SU-DHL-6 (cell line): ENCODE measurements around the gene APLP1.

Experiments used
- H2AFZ ChIP-seq: fragments of 200-600 bp; sonication (generic); 2 replicates; pipeline ENCODE4 v1.6.1; 2014; ENCODE audit warnings: low read depth, mild to moderate bottlenecking, moderate library complexity, mixed read lengths, antibody characterized with exemption, low read length; ENCODE audit not compliant: severe bottlenecking
- H3F3A ChIP-seq: fragments of 200-600 bp; shearing (Covaris generic); 2 replicates; pipeline ENCODE4 v1.6.0; 2016; ENCODE audit warnings: antibody characterized with exemption, mild to moderate bottlenecking; ENCODE audit not compliant: insufficient read depth
- H3K27ac ChIP-seq: fragments of 200-600 bp; sonication (generic); 2 replicates; pipeline ENCODE4 v1.5.1; 2016; ENCODE audit warnings: low read depth, mild to moderate bottlenecking, low read length, moderate library complexity, mixed read lengths
- H3K27me3 ChIP-seq: fragments of 200-600 bp; sonication (generic), shearing (Covaris generic); 2 replicates; pipeline ENCODE4 v1.6.0; 2014; ENCODE audit warnings: mild to moderate bottlenecking, low read length
- H3K36me3 ChIP-seq: fragments of 200-600 bp; sonication (generic); 2 replicates; pipeline ENCODE4 v1.6.1; 2014; ENCODE audit warnings: mild to moderate bottlenecking, low read length, mixed read lengths
- H3K4me2 ChIP-seq: fragments of 300-600, 200-600 bp; shearing (Covaris generic), sonication (generic); 2 replicates; pipeline ENCODE4 v1.6.0; 2014; ENCODE audit warnings: low read length, low read depth, mild to moderate bottlenecking; ENCODE audit not compliant: poor library complexity, severe bottlenecking
- H3K4me3 ChIP-seq: fragments of 200-600 bp; sonication (generic); 2 replicates; pipeline ENCODE4 v1.5.1; 2014; ENCODE audit warnings: antibody characterized with exemption, low read length, mild to moderate bottlenecking, mixed read lengths; ENCODE audit not compliant: insufficient read depth, poor library complexity, severe bottlenecking
- H3K79me2 ChIP-seq: fragments of 200-600 bp; sonication (generic); 2 replicates; pipeline ENCODE4 v1.6.1; 2014; ENCODE audit warnings: mild to moderate bottlenecking, low read length, moderate library complexity; ENCODE audit not compliant: insufficient read depth
- H3K9ac ChIP-seq: fragments of 200-600 bp; sonication (generic); 2 replicates; pipeline ENCODE4 v1.7.0; 2014; ENCODE audit warnings: mild to moderate bottlenecking, low read length
- H3K9me2 ChIP-seq: fragments of 200-600 bp; sonication (generic); replicated peaks from 2 replicates; pipeline ENCODE4 v1.6.1; 2014; ENCODE audit warnings: low read length; ENCODE audit not compliant: insufficient read depth
- H3K9me3 ChIP-seq: fragments of 200-600 bp; sonication (generic); 2 replicates; pipeline ENCODE4 v1.6.1; 2014; ENCODE audit warnings: low read length, mixed read lengths; ENCODE audit not compliant: insufficient read depth
- H4K20me1 ChIP-seq: fragments of 200-600 bp; sonication (generic); 2 replicates; pipeline ENCODE4 v1.6.1; 2014; ENCODE audit warnings: low read depth, mild to moderate bottlenecking, antibody characterized with exemption, low read length, moderate library complexity, mixed read lengths
- EZH2phosphoT487 ChIP-seq: fragments of 200-600 bp; sonication (generic), shearing (Covaris generic); conservative IDR thresholded peaks from 2 replicates; pipeline ENCODE4 v1.6.1; 2018; ENCODE audit warnings: mild to moderate bottlenecking, antibody characterized with exemption, low read length, moderate library complexity, mixed read lengths
- TF ChIP-seq, protein P1 (sequence below): fragments of 200-600 bp; sonication (generic); IDR thresholded peaks from one replicate; pipeline ENCODE4 v1.5.1; 2017; ENCODE audit warnings: antibody characterized with exemption, mild to moderate bottlenecking, low read length, moderate library complexity; ENCODE audit not compliant: insufficient read depth, poor library complexity, severe bottlenecking

APLP1 gene

DNA sequence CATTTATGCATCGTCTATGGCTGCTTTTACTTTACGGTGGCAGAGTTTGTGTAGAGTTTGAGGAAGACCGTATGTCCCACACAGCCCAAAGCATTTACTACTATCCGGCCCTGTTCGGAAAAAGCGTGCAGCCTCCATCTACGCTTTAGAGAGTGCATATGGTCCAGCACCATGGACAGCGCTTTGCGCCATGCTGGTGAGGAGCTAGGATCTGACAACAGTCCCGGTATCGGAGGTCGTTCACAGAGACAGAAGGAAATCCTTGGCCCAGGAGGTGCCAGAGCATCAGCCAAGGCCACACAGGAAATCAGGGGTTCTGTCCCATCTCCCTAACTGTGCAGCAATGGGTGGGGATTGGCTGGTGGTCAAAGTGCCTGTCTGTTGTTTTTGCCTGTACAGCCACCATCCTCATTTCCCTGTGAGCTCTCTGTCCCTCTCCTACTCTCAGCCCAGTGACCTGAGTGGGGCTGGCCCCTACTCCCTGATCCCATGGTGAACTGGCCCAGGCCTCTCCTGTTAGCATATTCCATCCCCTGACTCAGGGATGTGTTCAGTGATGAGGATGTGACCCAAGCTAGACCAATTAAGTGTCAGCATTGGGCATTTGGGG lies 39.6 kb upstream of the APLP1 start:
- no peak overlapping the region for H3K27ac ChIP-seq
- H3K4me3 ChIP-seq: no peak overlapping the region
- no peaks in the 10 kb centered on the region for H3K9me3 ChIP-seq
- no peak overlapping the region for H3K4me2 ChIP-seq
- no peaks in the 10 kb centered on the region for H3F3A ChIP-seq
- no peaks in the 10 kb centered on the region for H4K20me1 ChIP-seq
- H3K9me2 ChIP-seq: no peaks in the 10 kb centered on the region
- H3K36me3 ChIP-seq: no peaks in the 10 kb centered on the region
- no peak overlapping the region for H3K9ac ChIP-seq
- no peak overlapping the region for H2AFZ ChIP-seq
- TF ChIP-seq EZH2phosphoT487: no peak
- TF ChIP-seq, protein P1, sequence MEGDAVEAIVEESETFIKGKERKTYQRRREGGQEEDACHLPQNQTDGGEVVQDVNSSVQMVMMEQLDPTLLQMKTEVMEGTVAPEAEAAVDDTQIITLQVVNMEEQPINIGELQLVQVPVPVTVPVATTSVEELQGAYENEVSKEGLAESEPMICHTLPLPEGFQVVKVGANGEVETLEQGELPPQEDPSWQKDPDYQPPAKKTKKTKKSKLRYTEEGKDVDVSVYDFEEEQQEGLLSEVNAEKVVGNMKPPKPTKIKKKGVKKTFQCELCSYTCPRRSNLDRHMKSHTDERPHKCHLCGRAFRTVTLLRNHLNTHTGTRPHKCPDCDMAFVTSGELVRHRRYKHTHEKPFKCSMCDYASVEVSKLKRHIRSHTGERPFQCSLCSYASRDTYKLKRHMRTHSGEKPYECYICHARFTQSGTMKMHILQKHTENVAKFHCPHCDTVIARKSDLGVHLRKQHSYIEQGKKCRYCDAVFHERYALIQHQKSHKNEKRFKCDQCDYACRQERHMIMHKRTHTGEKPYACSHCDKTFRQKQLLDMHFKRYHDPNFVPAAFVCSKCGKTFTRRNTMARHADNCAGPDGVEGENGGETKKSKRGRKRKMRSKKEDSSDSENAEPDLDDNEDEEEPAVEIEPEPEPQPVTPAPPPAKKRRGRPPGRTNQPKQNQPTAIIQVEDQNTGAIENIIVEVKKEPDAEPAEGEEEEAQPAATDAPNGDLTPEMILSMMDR: no peak
- no peaks in the 10 kb centered on the region for H3K79me2 ChIP-seq
- no peaks in the 10 kb centered on the region for H3K27me3 ChIP-seq

DNA sequence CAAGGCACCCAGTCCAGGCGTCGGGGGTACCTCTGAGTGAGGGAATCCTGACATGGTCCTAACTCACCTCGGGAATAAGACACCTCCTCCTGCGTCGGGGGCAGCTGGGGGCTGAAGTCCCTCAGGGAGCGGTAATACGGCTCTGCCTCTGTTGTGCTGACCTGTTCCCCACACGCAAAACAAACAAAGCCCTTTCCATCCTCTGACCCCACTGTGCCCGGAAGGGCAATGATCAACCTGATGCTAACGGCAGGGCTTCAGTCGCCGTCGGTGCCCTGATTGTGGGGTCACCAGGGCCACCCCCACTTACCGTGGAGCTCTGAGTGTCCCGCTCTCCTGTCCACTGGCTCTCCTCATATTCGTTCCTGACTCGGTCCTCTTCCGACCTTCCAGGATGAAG lies 37.4 kb upstream of the APLP1 start:
- Histone ChIP-seq H3K9me2 (no peaks in the 10 kb centered on the region), H3F3A (no peaks in the 10 kb centered on the region), H3K79me2 (no peaks in the 10 kb centered on the region), H3K27ac (no peak overlapping the region), H4K20me1 (no peaks in the 10 kb centered on the region), H3K4me3 (no peak overlapping the region), H3K9ac (no peak overlapping the region), H3K36me3 (no peaks in the 10 kb centered on the region), H2AFZ (no peak overlapping the region), H3K27me3 (no peaks in the 10 kb centered on the region), H3K9me3 (no peaks in the 10 kb centered on the region), H3K4me2 (no peak overlapping the region)
- TF ChIP-seq, protein P1: no peak
- no peak for TF ChIP-seq EZH2phosphoT487

DNA sequence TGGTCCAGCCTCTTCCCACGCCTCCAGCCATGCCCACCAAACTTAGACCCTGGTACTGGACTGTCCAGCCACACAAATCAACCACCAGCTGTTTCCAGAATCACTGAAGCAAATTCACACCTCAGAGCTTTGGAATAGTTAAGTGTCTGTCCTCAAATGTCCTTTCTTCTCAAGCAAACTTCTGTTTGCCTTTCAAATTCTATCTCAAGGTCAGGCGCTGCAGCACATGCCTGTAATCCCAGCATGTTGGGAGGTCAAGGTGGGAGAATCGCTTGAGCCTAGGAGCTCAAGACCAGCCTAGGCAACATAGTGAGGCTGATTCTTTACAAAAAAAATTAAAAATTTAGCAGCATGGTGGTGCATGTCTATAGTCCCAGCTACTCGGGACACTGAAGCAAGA lies 36.3 kb upstream of the APLP1 start:
- no peaks in the 10 kb centered on the region for H3K36me3 ChIP-seq
- TF ChIP-seq, protein P1: no peak
- TF ChIP-seq EZH2phosphoT487: no peak
- no peak overlapping the region for H3K4me2 ChIP-seq
- no peaks in the 10 kb centered on the region for H4K20me1 ChIP-seq
- no peak overlapping the region for H2AFZ ChIP-seq
- H3K27ac ChIP-seq: no peak overlapping the region
- H3K27me3 ChIP-seq: no peaks in the 10 kb centered on the region
- no peak overlapping the region for H3K4me3 ChIP-seq
- no peaks in the 10 kb centered on the region for H3K9me3 ChIP-seq
- no peaks in the 10 kb centered on the region for H3K79me2 ChIP-seq
- H3K9ac ChIP-seq: no peak overlapping the region
- H3F3A ChIP-seq: no peaks in the 10 kb centered on the region
- no peaks in the 10 kb centered on the region for H3K9me2 ChIP-seq
